ENCODE results near the gene FALEC. TPM values are rescaled to one million over a fixed set of nuclear protein-coding genes. Genes with fewer than 3 reads are reported as not detected.
A peak's percentile ranks its signal among the peaks of the same experiment; 100 is the strongest.

FALEC gene
- total and polyA plus RNA-seq, 2 of the 8 experiments (the other 6 are each of a cell fraction or from before 2014, with no cell fraction given): not detected

DNA sequence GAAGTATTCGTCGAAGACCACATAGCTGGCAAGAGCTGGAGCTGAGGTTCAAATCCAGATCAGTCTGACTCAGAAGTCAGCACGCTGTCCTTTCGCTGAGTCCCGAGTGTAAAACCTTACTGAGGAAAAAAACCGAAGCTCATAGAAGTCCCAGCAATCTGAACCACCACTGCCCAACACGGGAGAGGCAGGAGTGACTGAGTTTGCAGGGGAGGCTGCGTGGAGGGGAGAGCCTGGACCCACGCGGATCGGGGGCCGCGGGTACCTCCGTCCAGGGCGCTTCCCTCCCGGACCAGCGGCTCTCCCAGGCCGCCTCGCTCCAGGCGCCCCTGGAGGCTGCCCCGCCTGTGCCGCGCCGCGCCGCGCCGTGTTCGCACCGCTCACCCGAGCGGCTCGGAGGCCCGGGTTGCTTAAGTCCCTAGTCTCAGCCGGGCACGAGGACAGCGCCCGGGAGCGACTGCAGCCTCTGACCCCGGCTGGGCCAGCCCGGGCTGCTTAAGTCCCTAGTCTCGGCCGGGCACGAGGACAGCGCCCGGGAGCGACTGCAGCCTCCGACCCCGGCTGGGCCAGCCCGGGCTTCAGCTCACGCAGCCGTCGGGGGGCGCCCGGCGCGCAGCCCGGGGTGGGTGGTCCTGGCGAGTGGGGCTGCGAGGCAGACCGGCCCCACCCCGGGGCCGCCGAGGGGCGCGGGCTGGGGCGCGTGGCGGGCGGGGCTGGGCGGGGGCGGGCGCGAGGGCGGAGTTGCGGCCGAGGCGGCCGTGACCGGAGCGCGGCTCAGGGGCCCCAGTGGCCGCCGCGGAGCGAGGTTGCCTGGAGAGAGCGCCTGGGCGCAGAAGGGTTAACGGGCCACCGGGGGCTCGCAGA is 33.3 kb downstream of the FALEC start, which contains the start of gene ADAMTSL4:
Gene ADAMTSL4 (plus strand): TSS at position 777 of the 864 bp plus-strand sequence. CDS start 2,881 bp downstream, outside the sequence.
- Histone ChIP-seq H3K18ac (ENCODE audit: extremely low read depth, low read length) (peak within 1 kb of the TSS; percentile 32; the same call in 1 of the 2 replicates), H4K5ac (ENCODE audit: insufficient read length, low read depth, low read length) (no peak within 1 kb of the TSS), H3K27ac (ENCODE audit: low read depth, low read length) (no peak within 1 kb of the TSS), H3K79me1 (ENCODE audit: low read depth, low read length) (no peaks in the 10 kb centered on the region), H2BK20ac (ENCODE audit: low read length) (no peak within 1 kb of the TSS), H3K4me3 (ENCODE audit: extremely low read depth in 1 of 4, insufficient read depth in 2 of 4, low read depth in 3 of 4, low read length in 4 of 4) (peak within 1 kb of the TSS; percentile 51 to 65 (median 53)), H4K91ac (replicated peaks; ENCODE audit: insufficient read length, low read length) (peak within 1 kb of the TSS; percentile 65), H4K20me1 (replicated peaks in 1 of 2; ENCODE audit: control insufficient read depth in 1 of 2, insufficient read depth in 2 of 2, low read length in 2 of 2) (peaks cover 1 to 2% of the 10 kb centered on the region in 2 experiments), H3K9ac (replicated peaks in 1 of 4; ENCODE audit: extremely low read depth in 1 of 4, low read depth in 3 of 4, low read length in 3 of 4) (peak within 1 kb of the TSS in 3 of 4 experiments; percentile 27 to 71 (median 35); a peak in 5 of 7 replicates), H2AK5ac (ENCODE audit: low read depth, low read length) (0 out of 2 replicates have a peak within 1 kb of the TSS, but pooled peaks have one; percentile 41), H2BK5ac (ENCODE audit: low read depth, low read length) (no peak within 1 kb of the TSS), H3K23me2 (ENCODE audit: low read depth, low read length) (peaks cover 5% of the 10 kb centered on the region; the same call in 1 of the 2 replicates), H3K79me2 (ENCODE audit: control insufficient read depth in 1 of 2, insufficient read depth in 2 of 2, low read length in 2 of 2) (no peaks in the 10 kb centered on the region), H4K8ac (ENCODE audit: extremely low read depth, insufficient read depth, low read length) (peak within 1 kb of the TSS; percentile 83), H3K14ac (ENCODE audit: insufficient read length) (no peak within 1 kb of the TSS), H3K9me3 (ENCODE audit: insufficient read depth in 2 of 2, low read depth in 1 of 2, low read length in 1 of 2) (no peaks in the 10 kb centered on the region), H3K4me2 (ENCODE audit: insufficient read depth in 1 of 2, low read depth in 2 of 2, low read length in 2 of 2) (peak within 1 kb of the TSS; percentile 96 to 97), H3K27me3 (replicated peaks in 1 of 4; ENCODE audit: control insufficient read depth in 3 of 4, extremely low read depth in 1 of 4, insufficient read depth in 3 of 4, low read length in 3 of 4) (peaks cover 0 to 19% (median 10%) of the 10 kb centered on the region in 4 experiments; a peak in 5 of 7 replicates), H2AFZ (ENCODE audit: low read length) (peak within 1 kb of the TSS; percentile 95; the same call in 1 of the 2 replicates), H3K4me1 (replicated peaks in 1 of 4; ENCODE audit: control insufficient read depth in 3 of 4, insufficient read depth in 4 of 4, low read length in 3 of 4) (peaks cover 2 to 19% (median 11%) of the 10 kb centered on the region in 4 experiments), H3K4ac (replicated peaks; ENCODE audit: insufficient read length, low read depth, low read length) (peak within 1 kb of the TSS; percentile 78), H3K36me3 (ENCODE audit: control insufficient read depth in 2 of 4, insufficient read depth in 4 of 4, low read length in 3 of 4) (no peaks in the 10 kb centered on the region), H3K56ac (replicated peaks; ENCODE audit: insufficient read length, low read depth, low read length) (no peak within 1 kb of the TSS), H2BK15ac (ENCODE audit: low read length) (no peak within 1 kb of the TSS), H2BK12ac (ENCODE audit: low read depth, low read length) (peak within 1 kb of the TSS; percentile 50; the same call in 1 of the 2 replicates), H3K23ac (ENCODE audit: insufficient read length) (no peak within 1 kb of the TSS), H2BK120ac (replicated peaks; ENCODE audit: low read depth, low read length) (peak within 1 kb of the TSS; percentile 87)
- POLR2A ChIA-PET (ENCODE audit: partially characterized antibody): interaction anchor here (0.7 to 43.7 kb wide), 9 partner anchors 12 to 449 kb away, joined by 3 to 1380 read pairs (median 9); partner anchors contain the start of genes ENSA, FALEC and MCL1
- CTCF ChIA-PET (ENCODE audit: partially characterized antibody): interaction anchor here (0.6 to 6.3 kb wide), 9 partner anchors 9 to 150 kb away, joined by 3 to 65 read pairs (median 3); no protein-coding TSS in a partner anchor
- DNase-seq (ENCODE audit: low read depth in 1 of 2, low spot score in 2 of 2): no peak
- 4% methylated on average over 45 of the region's 91 CpGs; no CpG with 5 or more reads in 1 of the 2 experiments for WGBS, 2 experiments (ENCODE audit: extremely low coverage in 1 of 2, insufficient coverage in 1 of 2, insufficient read length in 1 of 2, insufficient replicate concordance in 2 of 2, low coverage in 1 of 2, low lambda C conversion rate in 2 of 2, missing lambda C conversion rate in 1 of 2)
- no peak for FAIRE-seq
- TF ChIP-seq, protein P1, sequence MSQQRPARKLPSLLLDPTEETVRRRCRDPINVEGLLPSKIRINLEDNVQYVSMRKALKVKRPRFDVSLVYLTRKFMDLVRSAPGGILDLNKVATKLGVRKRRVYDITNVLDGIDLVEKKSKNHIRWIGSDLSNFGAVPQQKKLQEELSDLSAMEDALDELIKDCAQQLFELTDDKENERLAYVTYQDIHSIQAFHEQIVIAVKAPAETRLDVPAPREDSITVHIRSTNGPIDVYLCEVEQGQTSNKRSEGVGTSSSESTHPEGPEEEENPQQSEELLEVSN (IDR thresholded peaks at IDR 0.05): peak; percentile 74
- 0 out of 2 replicates have a peak, but pooled peaks have one; percentile 9 for TF ChIP-seq CEBPB (IDR thresholded peaks at IDR 0.05; ENCODE audit: low read depth, low read length)
- TF ChIP-seq HDAC6 (IDR thresholded peaks at IDR 0.05; ENCODE audit: low read depth, low read length): no peak
- TF ChIP-seq TBP (IDR thresholded peaks at IDR 0.05; ENCODE audit: low read depth, low read length): no peak
- no peak for TF ChIP-seq SUZ12 (IDR thresholded peaks at IDR 0.05; ENCODE audit: low read length)
- peak; percentile 37; the same call in 1 of the 2 replicates for TF ChIP-seq PHF8 (conservative IDR thresholded peaks at IDR 0.05; ENCODE audit: low read depth, low read length)
- TF ChIP-seq ASH2L (IDR thresholded peaks at IDR 0.05; ENCODE audit: low read length): peak; percentile 62
- TF ChIP-seq CHD2 (IDR thresholded peaks at IDR 0.05; ENCODE audit: low read length): no peak
- TF ChIP-seq SIRT6 (IDR thresholded peaks at IDR 0.05; ENCODE audit: low read length): no peak
- peak; percentile 32 for TF ChIP-seq EZH2 (IDR thresholded peaks at IDR 0.05; ENCODE audit: low read depth, low read length, severe bottlenecking)
